PC-9 (cell line): ENCODE results near the gene KATNAL1. TPM values are rescaled to one million over a fixed set of nuclear protein-coding genes. Genes with fewer than 3 reads are reported as not detected.

Source experiments
- BruUV-seq: library from RNA; stranded (reverse); fragments of 400-500 nt; replicated peaks from 2 replicates; lab custom pipeline; 2021; lab: Mats Ljungman, UMichigan
- CTCF ChIA-PET: fragments of 300-600 bp; sonication (Branson Sonifier 250); formaldehyde crosslinking; loops from one replicate; lab custom pipeline; 2022; ENCODE audit warnings: antibody characterized with exemption; lab: Charles Lee
- POLR2A ChIA-PET: fragments of 300-600 bp; sonication (Branson Sonifier 250); formaldehyde crosslinking; loops from one replicate; lab custom pipeline; 2022; ENCODE audit warnings: antibody characterized with exemption; ENCODE audit not compliant: unreplicated experiment; lab: Charles Lee
- DNase-seq, 2 experiments: peaks; one replicate each; pipeline versions ENCODE4 v3.0.0 to v3.0.0-alpha.2; 2015 to 2022; ENCODE audit warnings: mixed read lengths in 1 of 2
- H2AFZ ChIP-seq: fragments of 200-600 bp; sonication (generic); 2 replicates; pipeline ENCODE4 v1.8.1; 2017; ENCODE audit warnings: antibody characterized with exemption
- H3F3A ChIP-seq: fragments of 200-600 bp; sonication (generic); 2 replicates; pipeline ENCODE4 v1.8.1; 2017; ENCODE audit warnings: antibody characterized with exemption, mild to moderate bottlenecking, low read depth; ENCODE audit not compliant: insufficient read depth
- H3K27ac ChIP-seq: fragments of 200-600 bp; sonication (generic); 2 replicates; pipeline ENCODE4 v1.6.1; 2016; ENCODE audit warnings: mixed run types
- H3K27me3 ChIP-seq: fragments of 200-600 bp; sonication (generic); 2 replicates; pipeline ENCODE4 v1.6.1; 2016; ENCODE audit warnings: low read depth, mixed run types; ENCODE audit not compliant: insufficient read depth
- H3K36me3 ChIP-seq: fragments of 200-600 bp; sonication (generic); 2 replicates; pipeline ENCODE4 v1.6.1; 2016; ENCODE audit warnings: low read depth, mixed run types
- H3K4me1 ChIP-seq: fragments of 200-600 bp; sonication (generic); replicated peaks from 2 replicates; pipeline ENCODE4 v1.6.1; 2016; ENCODE audit warnings: mixed run types; ENCODE audit not compliant: insufficient read depth
- H3K4me2 ChIP-seq: fragments of 200-600 bp; sonication (generic); 2 replicates; pipeline ENCODE4 v1.6.1; 2017; ENCODE audit warnings: mixed run types
- H3K4me3 ChIP-seq: fragments of 200-600 bp; sonication (generic); 2 replicates; pipeline ENCODE4 v1.6.1; 2016; ENCODE audit warnings: mixed run types
- H3K79me2 ChIP-seq: fragments of 200-600 bp; sonication (generic); 2 replicates; pipeline ENCODE4 v1.6.1; 2017; ENCODE audit warnings: low read depth, mixed run types
- H3K9me2 ChIP-seq: fragments of 200-600 bp; sonication (generic); 2 replicates; pipeline ENCODE4 v1.8.1; 2017; ENCODE audit warnings: mild to moderate bottlenecking; ENCODE audit not compliant: insufficient read depth
- H3K9me3 ChIP-seq: fragments of 200-600 bp; sonication (generic); 2 replicates; pipeline ENCODE4 v1.8.1; 2016; ENCODE audit warnings: low read depth; ENCODE audit not compliant: insufficient read depth
- H4K20me1 ChIP-seq: fragments of 200-600 bp; sonication (generic); 2 replicates; pipeline ENCODE4 v1.8.1; 2017; ENCODE audit not compliant: insufficient read depth
- CTCF ChIP-seq: fragments of 200-600 bp; sonication (generic); conservative IDR thresholded peaks from 2 replicates; pipeline ENCODE4 v1.6.1; 2017; ENCODE audit warnings: mixed run types, antibody characterized with exemption, mild to moderate bottlenecking, moderate library complexity
- EZH2 ChIP-seq: fragments of 200-600 bp; sonication (generic); IDR thresholded peaks from 2 replicates; pipeline ENCODE4 v1.8.0; 2017; ENCODE audit warnings: antibody characterized with exemption, low read depth
- intact Hi-C: fragments of 100-400 bp; cut with micrococcal nuclease; formaldehyde crosslinking; loops from one replicate; pipeline ENCODE4 v1.10.0; 2022; ENCODE audit not compliant: unreplicated experiment
- total RNA-seq: library from RNA; stranded (reverse); gene quantifications from 2 replicates; pipeline ENCODE4 v1.2.3, GENCODE V29; 2021

KATNAL1 gene
- total RNA-seq, 1 experiment from 2014 or later, result 11.8 TPM

DNA sequence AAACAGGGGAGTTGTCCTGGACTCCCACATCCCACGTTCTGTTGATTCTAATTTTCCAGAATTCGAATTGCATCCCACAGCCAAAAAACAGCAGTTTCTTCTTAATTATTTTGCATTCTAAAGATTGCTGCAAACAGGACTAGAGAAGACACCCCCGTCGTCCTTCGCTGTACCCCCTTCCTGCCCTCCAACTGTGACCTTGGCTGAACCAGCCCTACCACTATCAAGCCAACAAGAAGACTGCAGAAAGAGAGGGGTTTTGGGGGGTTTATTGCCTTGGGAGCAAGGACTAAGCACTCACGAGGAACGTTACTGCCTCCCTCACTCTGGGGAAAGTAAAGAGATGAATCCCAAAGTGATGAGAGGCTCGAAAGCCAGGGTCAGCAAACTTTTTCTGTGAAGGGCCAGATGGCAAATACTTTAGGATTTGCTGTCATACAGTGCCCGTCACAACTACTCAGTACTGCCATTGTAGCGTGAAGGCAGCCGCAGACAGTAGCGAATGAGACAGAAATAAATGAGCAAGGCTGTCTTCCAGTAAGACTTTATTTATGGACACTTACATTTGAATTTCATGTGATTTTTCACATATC is 32.5 kb upstream of the KATNAL1 start:
- peaks cover 39% of the 10 kb centered on the region for H3F3A ChIP-seq
- 0 out of 2 replicates have a peak overlapping the region, but pooled peaks have one; percentile 20 for H3K4me2 ChIP-seq
- intact Hi-C loops, result no loop called here
- H3K9me2 ChIP-seq, result no peaks in the 10 kb centered on the region
- CTCF ChIA-PET, result no interaction called here
- no peaks in the 10 kb centered on the region for H3K9me3 ChIP-seq
- H2AFZ ChIP-seq, result no peak overlapping the region
- no TSS peak for BruUV-seq
- POLR2A ChIA-PET, result no interaction called here
- no peaks in the 10 kb centered on the region for H3K36me3 ChIP-seq
- no peaks in the 10 kb centered on the region for H4K20me1 ChIP-seq
- no peak overlapping the region for H3K27ac ChIP-seq
- no peaks in the 10 kb centered on the region for H3K79me2 ChIP-seq
- H3K4me1 ChIP-seq, result peaks cover 56% of the 10 kb centered on the region
- no peak for DNase-seq
- H3K27me3 ChIP-seq, result no peaks in the 10 kb centered on the region
- H3K4me3 ChIP-seq, result no peak overlapping the region
- TF ChIP-seq EZH2 (no peak), CTCF (no peak)

- intact Hi-C loops, result loop anchor here (1.0 kb wide), 1 partner anchor 197 kb away; no protein-coding TSS in a partner anchor
- Histone ChIP-seq H3F3A (peaks cover 39% of the 10 kb centered on the region), H3K36me3 (no peaks in the 10 kb centered on the region), H3K9me3 (no peaks in the 10 kb centered on the region), H2AFZ (no peak overlapping the region), H3K79me2 (no peaks in the 10 kb centered on the region), H3K4me3 (no peak overlapping the region), H3K4me1 (peaks cover 56% of the 10 kb centered on the region), H3K9me2 (no peaks in the 10 kb centered on the region), H3K27me3 (no peaks in the 10 kb centered on the region), H3K27ac (no peak overlapping the region), H4K20me1 (no peaks in the 10 kb centered on the region), H3K4me2 (peak overlapping the region; percentile 41; the same call in 1 of the 2 replicates)
- TF ChIP-seq CTCF (no peak), EZH2 (no peak)
- POLR2A ChIA-PET, result no interaction called here
- CTCF ChIA-PET, result interaction anchor here (0.7 kb wide), 1 partner anchor 10 kb away, joined by 7 read pairs; no protein-coding TSS in a partner anchor
- BruUV-seq, result no TSS peak
- DNase-seq, result no peak
Measured at GRCh38 chr13:30338952-30339351, 31.6 kb upstream of the KATNAL1 start.

GRCh38 chr13:30338331-30338851 is 31.0 kb upstream of the KATNAL1 start:
- TF ChIP-seq CTCF, result no peak
- TF ChIP-seq EZH2, result no peak
- no TSS peak for BruUV-seq
- peak; percentile 43 to 95 for DNase-seq
- Histone ChIP-seq H3F3A (peaks cover 37% of the 10 kb centered on the region), H3K9me3 (no peaks in the 10 kb centered on the region), H3K36me3 (no peaks in the 10 kb centered on the region), H3K27ac (no peak overlapping the region), H3K27me3 (no peaks in the 10 kb centered on the region), H3K9me2 (no peaks in the 10 kb centered on the region), H2AFZ (no peak overlapping the region), H3K79me2 (no peaks in the 10 kb centered on the region), H3K4me3 (no peak overlapping the region), H4K20me1 (no peaks in the 10 kb centered on the region), H3K4me2 (peak overlapping the region; percentile 41), H3K4me1 (peaks cover 53% of the 10 kb centered on the region)
- ChIA-PET CTCF (interaction anchor here (0.7 kb wide), 1 partner anchor 9 kb away, joined by 7 read pairs; no protein-coding TSS in a partner anchor), POLR2A (no interaction called here)
- intact Hi-C loops, result loop anchor here (1.0 kb wide), 1 partner anchor 196 kb away; no protein-coding TSS in a partner anchor
